HFFc6 (cell line): Measurements from ENCODE around the gene ZNF273. TPM values are rescaled to one million over a fixed set of nuclear protein-coding genes. Genes with fewer than 3 reads are reported as not detected.

Experiments used
- DNase-seq: peaks from one replicate; pipeline ENCODE4 v3.0.0-alpha.2; 2018
- H3K27ac Mint-ChIP-seq: 2 replicates; pipeline ENCODE4 v1.8.0; 2020; ENCODE audit warnings: mild to moderate bottlenecking, mixed read lengths
- H3K27me3 Mint-ChIP-seq: 2 replicates; pipeline ENCODE4 v1.8.0; 2021; ENCODE audit warnings: mild to moderate bottlenecking, moderate library complexity, mixed read lengths; ENCODE audit not compliant: insufficient read depth
- H3K36me3 Mint-ChIP-seq: 2 replicates; pipeline ENCODE4 v1.8.0; 2021; ENCODE audit warnings: low read depth, mixed read lengths
- H3K4me1 Mint-ChIP-seq: 2 replicates; pipeline ENCODE4 v1.8.0; 2020; ENCODE audit warnings: low read depth, mixed read lengths
- H3K4me3 Mint-ChIP-seq: 2 replicates; pipeline ENCODE4 v1.8.0; 2020; ENCODE audit warnings: mild to moderate bottlenecking, moderate library complexity, mixed read lengths
- H3K9me3 Mint-ChIP-seq: 2 replicates; pipeline ENCODE4 v1.8.0; 2020; ENCODE audit warnings: mild to moderate bottlenecking, mixed read lengths
- total RNA-seq, 6 experiments: library from RNA; stranded (reverse); fragmentation: NEBNext Ultra II Directional; extraction: Animal tissue kit (Norgen Biotek cat#: 25700); gene quantifications; 2 replicates in 1 of 6; 3 replicates in 5 of 6; pipeline ENCODE4 v1.2.3, GENCODE V29; 2021
- TF ChIP-seq, protein P1 (sequence below): fragments of 200-600 bp; sonication (generic); IDR thresholded peaks from 2 replicates; pipeline ENCODE4 v1.5.0; 2021; ENCODE audit warnings: antibody characterized with exemption, mild to moderate bottlenecking

ZNF273 gene
- total RNA-seq, 6 experiments from 2014 or later = 1.2 to 2.5 (median 2.0) TPM

DNA sequence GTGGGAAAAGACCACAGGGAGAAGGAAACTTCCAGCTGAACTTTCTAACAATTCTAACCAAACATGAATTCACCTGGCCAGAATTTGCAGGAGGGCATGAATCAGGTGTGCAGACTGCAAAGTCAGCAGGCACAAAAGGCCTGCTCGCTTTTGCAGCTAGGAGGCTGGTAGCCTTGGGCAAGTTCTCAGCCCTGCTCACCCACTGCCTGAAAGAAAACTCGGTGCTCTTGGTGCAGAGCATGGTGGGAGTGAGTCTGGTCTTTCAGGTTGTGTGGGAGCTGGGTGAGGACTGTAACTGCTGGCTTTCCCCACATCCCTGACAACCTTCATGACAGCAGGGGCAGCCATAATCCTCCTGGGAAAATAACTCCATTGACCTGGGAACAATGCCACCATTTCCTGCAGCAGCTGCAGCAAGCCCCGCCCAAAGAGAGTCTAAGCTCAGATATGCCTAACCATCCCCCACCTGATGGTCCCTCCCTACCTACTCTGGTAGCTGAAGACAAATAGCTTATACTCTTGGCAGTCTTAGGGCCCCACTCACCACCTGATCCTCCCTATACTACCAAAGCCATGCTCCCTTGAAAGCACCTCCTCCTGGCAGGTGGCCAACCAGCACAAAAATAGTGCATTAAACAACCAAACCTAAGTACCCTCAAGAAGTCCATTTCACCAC is 56.1 kb downstream of the ZNF273 start:
- TF ChIP-seq, protein P1, sequence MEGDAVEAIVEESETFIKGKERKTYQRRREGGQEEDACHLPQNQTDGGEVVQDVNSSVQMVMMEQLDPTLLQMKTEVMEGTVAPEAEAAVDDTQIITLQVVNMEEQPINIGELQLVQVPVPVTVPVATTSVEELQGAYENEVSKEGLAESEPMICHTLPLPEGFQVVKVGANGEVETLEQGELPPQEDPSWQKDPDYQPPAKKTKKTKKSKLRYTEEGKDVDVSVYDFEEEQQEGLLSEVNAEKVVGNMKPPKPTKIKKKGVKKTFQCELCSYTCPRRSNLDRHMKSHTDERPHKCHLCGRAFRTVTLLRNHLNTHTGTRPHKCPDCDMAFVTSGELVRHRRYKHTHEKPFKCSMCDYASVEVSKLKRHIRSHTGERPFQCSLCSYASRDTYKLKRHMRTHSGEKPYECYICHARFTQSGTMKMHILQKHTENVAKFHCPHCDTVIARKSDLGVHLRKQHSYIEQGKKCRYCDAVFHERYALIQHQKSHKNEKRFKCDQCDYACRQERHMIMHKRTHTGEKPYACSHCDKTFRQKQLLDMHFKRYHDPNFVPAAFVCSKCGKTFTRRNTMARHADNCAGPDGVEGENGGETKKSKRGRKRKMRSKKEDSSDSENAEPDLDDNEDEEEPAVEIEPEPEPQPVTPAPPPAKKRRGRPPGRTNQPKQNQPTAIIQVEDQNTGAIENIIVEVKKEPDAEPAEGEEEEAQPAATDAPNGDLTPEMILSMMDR = no peak
- H3K27me3 Mint-ChIP-seq = no peaks in the 10 kb centered on the region; the same call in 1 of the 2 replicates
- H3K4me1 Mint-ChIP-seq = no peaks in the 10 kb centered on the region
- H3K27ac Mint-ChIP-seq = no peak overlapping the region
- peaks cover 12% of the 10 kb centered on the region for H3K9me3 Mint-ChIP-seq
- no peak overlapping the region for H3K4me3 Mint-ChIP-seq
- no peak for DNase-seq
- no peaks in the 10 kb centered on the region for H3K36me3 Mint-ChIP-seq

DNA sequence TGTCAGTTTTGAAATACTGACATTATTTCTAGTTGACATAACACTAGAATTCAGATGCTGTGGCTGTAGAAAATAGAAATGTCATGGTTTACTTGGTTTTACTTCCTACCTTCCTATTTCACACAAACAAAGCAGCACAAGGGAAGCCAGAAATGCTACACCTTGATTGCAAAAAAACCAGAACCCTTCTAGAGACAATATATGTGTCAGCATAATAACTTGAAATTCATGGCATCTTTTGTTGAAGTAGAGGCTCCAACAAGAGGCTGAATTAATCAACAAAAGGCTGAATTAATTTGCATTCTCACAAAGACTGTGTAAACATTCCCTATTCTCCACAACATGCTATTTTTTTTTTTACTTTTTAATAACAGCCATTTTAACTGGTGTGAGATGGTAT is 62.5 kb downstream of the ZNF273 start:
- Mint-ChIP-seq H3K27me3 (no peaks in the 10 kb centered on the region), H3K9me3 (peaks cover 17% of the 10 kb centered on the region), H3K4me3 (no peak overlapping the region), H3K4me1 (no peaks in the 10 kb centered on the region), H3K36me3 (no peaks in the 10 kb centered on the region), H3K27ac (no peak overlapping the region)
- no peak for DNase-seq
- TF ChIP-seq, protein P1 = no peak

DNA sequence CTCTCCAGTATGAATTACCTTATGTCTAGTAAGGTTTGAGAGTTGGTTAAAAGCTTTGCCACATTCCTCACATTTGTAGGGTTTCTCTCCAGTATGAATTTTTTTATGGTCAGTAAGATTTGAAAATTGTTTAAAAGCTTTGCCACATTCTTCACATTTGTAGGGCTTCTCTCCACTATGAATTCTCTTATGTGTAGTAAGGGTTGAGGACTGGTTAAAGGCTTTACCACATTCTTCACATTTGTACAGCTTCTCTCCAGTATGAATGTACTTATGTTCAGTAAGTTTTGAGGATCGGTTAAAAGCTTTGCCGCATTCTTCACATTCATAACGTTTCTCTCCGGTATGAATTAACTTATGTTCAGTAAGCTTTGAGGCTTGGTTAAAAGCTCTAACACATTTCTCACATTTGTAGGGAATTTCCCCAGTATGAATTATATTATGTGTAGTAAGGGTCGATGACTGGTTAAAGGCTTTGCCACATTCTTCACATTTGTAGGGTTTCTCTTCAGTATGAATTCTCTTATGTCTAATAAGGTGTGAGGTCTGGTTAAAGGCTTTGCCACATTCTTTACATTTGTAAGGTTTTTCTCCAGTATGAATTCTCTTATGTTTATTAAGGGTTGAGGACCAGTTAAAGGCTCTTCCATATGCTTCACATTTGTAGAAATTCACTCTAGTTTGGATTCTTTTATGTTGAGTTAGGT is 75.6 kb downstream of the ZNF273 start:
- DNase-seq = no peak
- Mint-ChIP-seq H3K27me3 (no peaks in the 10 kb centered on the region), H3K36me3 (peaks cover 68% of the 10 kb centered on the region), H3K9me3 (peaks cover 84% of the 10 kb centered on the region), H3K27ac (no peak overlapping the region), H3K4me3 (no peak overlapping the region), H3K4me1 (no peaks in the 10 kb centered on the region)
- TF ChIP-seq, protein P1 = no peak

Other genes with a start within 250 kb of the ZNF273 start
- gene ZNF107, start 237.1 kb upstream of the ZNF273 start, total RNA-seq = 1 to 10 TPM; 2.5 to 3.9 (median 3.4) TPM
- 1 to 10 TPM; 2.3 to 3.1 (median 2.6) TPM for gene ZNF138, start 108.8 kb upstream of the ZNF273 start, total RNA-seq
- gene ZNF117, start 87.8 kb downstream of the ZNF273 start, total RNA-seq = 1 to 10 TPM in 5 of 6 experiments, under 1 TPM in 1; 0.63 to 1.7 (median 1.3) TPM
- 1 to 10 TPM; 2.4 to 3.5 (median 3.0) TPM for gene ERV3-1, start 103.4 kb downstream of the ZNF273 start, total RNA-seq